Measurements from ENCODE around the gene FAM53B.

Gene FAM53B

GRCh38 chr10:124700293-124701037, 43.7 kb downstream of the FAM53B start:
- TF ChIP-seq ZFP30 (CRISPR knock-in tag; IDR thresholded peaks at IDR 0.05), result no peak
- TF ChIP-seq ZNF565 (CRISPR knock-in tag; conservative IDR thresholded peaks at IDR 0.05; ENCODE audit: low read depth), result no peak
- no peak for TF ChIP-seq TCF4 (CRISPR knock-in tag; IDR thresholded peaks at IDR 0.05; ENCODE audit: borderline replicate concordance)
- no peak for TF ChIP-seq OSR1 (CRISPR knock-in tag; IDR thresholded peaks at IDR 0.05)
- no peak for TF ChIP-seq GLIS3 (CRISPR knock-in tag; IDR thresholded peaks at IDR 0.05)
- no peak for TF ChIP-seq TOX (CRISPR knock-in tag; IDR thresholded peaks at IDR 0.05; ENCODE audit: borderline replicate concordance)
- TF ChIP-seq SNAI2 (CRISPR knock-in tag; IDR thresholded peaks at IDR 0.05), result no peak
- no peak for TF ChIP-seq CREB5 (CRISPR knock-in tag; IDR thresholded peaks at IDR 0.05; ENCODE audit: low read depth)
- no peak for TF ChIP-seq TSHZ2 (CRISPR knock-in tag; IDR thresholded peaks at IDR 0.05)
- TF ChIP-seq ESRRG (CRISPR knock-in tag; IDR thresholded peaks at IDR 0.05), result no peak
- no peak for TF ChIP-seq CSDC2 (CRISPR knock-in tag; IDR thresholded peaks at IDR 0.05)
- TF ChIP-seq, protein P1, sequence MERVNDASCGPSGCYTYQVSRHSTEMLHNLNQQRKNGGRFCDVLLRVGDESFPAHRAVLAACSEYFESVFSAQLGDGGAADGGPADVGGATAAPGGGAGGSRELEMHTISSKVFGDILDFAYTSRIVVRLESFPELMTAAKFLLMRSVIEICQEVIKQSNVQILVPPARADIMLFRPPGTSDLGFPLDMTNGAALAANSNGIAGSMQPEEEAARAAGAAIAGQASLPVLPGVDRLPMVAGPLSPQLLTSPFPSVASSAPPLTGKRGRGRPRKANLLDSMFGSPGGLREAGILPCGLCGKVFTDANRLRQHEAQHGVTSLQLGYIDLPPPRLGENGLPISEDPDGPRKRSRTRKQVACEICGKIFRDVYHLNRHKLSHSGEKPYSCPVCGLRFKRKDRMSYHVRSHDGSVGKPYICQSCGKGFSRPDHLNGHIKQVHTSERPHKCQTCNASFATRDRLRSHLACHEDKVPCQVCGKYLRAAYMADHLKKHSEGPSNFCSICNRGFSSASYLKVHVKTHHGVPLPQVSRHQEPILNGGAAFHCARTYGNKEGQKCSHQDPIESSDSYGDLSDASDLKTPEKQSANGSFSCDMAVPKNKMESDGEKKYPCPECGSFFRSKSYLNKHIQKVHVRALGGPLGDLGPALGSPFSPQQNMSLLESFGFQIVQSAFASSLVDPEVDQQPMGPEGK (CRISPR knock-in tag; IDR thresholded peaks at IDR 0.05; ENCODE audit: borderline replicate concordance), result no peak
- TF ChIP-seq ZNF8 (CRISPR knock-in tag; IDR thresholded peaks at IDR 0.05), result no peak
- no peak for ATAC-seq

GRCh38 chr10:124699471-124700292, 44.5 kb downstream of the FAM53B start:
- TF ChIP-seq TSHZ2 (CRISPR knock-in tag; IDR thresholded peaks at IDR 0.05), result no peak
- TF ChIP-seq ISL1 (CRISPR knock-in tag; IDR thresholded peaks at IDR 0.05), result no peak
- no peak for TF ChIP-seq ZFP30 (CRISPR knock-in tag; IDR thresholded peaks at IDR 0.05)
- no peak for TF ChIP-seq PPARA (CRISPR knock-in tag; IDR thresholded peaks at IDR 0.05; ENCODE audit: borderline replicate concordance)
- TF ChIP-seq, protein P1 (CRISPR knock-in tag; IDR thresholded peaks at IDR 0.05; ENCODE audit: borderline replicate concordance), result no peak
- no peak for TF ChIP-seq CSDC2 (CRISPR knock-in tag; IDR thresholded peaks at IDR 0.05)
- ATAC-seq, result no peak

All from SK-N-SH treated with all-trans-retinoic acid at 6 μM for 48 hours (cell line).